HepG2 (cell line): ENCODE results near the gene RBM19. TPM values are rescaled to one million over a fixed set of nuclear protein-coding genes. Genes with fewer than 3 reads are reported as not detected.

ENCODE experiments used
- AKNA ChIP-seq: sonication (generic); formaldehyde crosslinking; IDR thresholded peaks from 2 replicates; pipeline ENCODE4 v1.4.0; 2020; ENCODE audit warnings: missing genetic modification reagents, borderline replicate concordance
- ARID5B ChIP-seq: IDR thresholded peaks from 2 replicates; pipeline ENCODE4 v1.4.0; 2020; ENCODE audit warnings: mild to moderate bottlenecking, missing genetic modification reagents
- FOSL2 ChIP-seq: sonication (generic); formaldehyde crosslinking; IDR thresholded peaks from 2 replicates; pipeline ENCODE4 v1.4.0; 2020; ENCODE audit warnings: missing genetic modification reagents
- NR2F6 ChIP-seq, 2 experiments: IDR thresholded peaks; 2 replicates each; pipeline ENCODE4 v1.6.1; 2016; ENCODE audit warnings: antibody characterized with exemption in 1 of 2, mild to moderate bottlenecking in 1 of 2
- RFXAP ChIP-seq: sonication (generic); formaldehyde crosslinking; IDR thresholded peaks from 2 replicates; pipeline ENCODE4 v1.4.0; 2020; ENCODE audit warnings: missing genetic modification reagents, borderline replicate concordance
- SKI ChIP-seq: fragments of 450-650 bp; IDR thresholded peaks from one replicate; pipeline ENCODE4 v1.6.1; 2018; ENCODE audit warnings: mild to moderate bottlenecking; ENCODE audit not compliant: partially characterized antibody
- ZBTB37 ChIP-seq: sonication (generic); formaldehyde crosslinking; IDR thresholded peaks from 2 replicates; pipeline ENCODE4 v1.4.0; 2020; ENCODE audit warnings: mild to moderate bottlenecking, missing genetic modification reagents
- ZSCAN25 ChIP-seq: sonication (generic); formaldehyde crosslinking; IDR thresholded peaks from 2 replicates; pipeline ENCODE4 v1.8.0; 2022; ENCODE audit warnings: mild to moderate bottlenecking, missing genetic modification reagents
- polyA plus RNA-seq, 8 experiments: library from polyadenylated mRNA; depleted of rRNA in 3 of 8; stranded (reverse) in 7 of 8; unstranded in 1 of 8; fragments of >200 nt; fragmentation: Illumina TruSeq in 4 of 8; extraction: Trizol in 4 of 8; gene quantifications; 2 replicates each; pipeline versions ENCODE4 v1.2.1 to v1.2.3, GENCODE V29; 2011 to 2016; ENCODE audit warnings: low read depth in 4 of 8, missing spikeins in 1 of 8, mixed read lengths in 1 of 8; ENCODE audit not compliant: insufficient read depth in 1 of 8
- total RNA-seq, 5 experiments: library from RNA; depleted of rRNA; stranded (reverse); fragments of >200 nt; fragmentation: Illumina TruSeq; extraction: Trizol; gene quantifications; 2 replicates each; pipeline ENCODE4 v1.2.3, GENCODE V29; 2016; ENCODE audit warnings: low read depth in 1 of 5

RBM19 gene
- total and polyA plus RNA-seq, 2 of the 13 experiments (the other 11 are each of a cell fraction or from before 2014, with no cell fraction given), result 19.3 to 32.2 TPM

GRCh38 chr12:113815031-113815430 is 151.1 kb downstream of the RBM19 start (continued):
- TF ChIP-seq AKNA (CRISPR knock-in tag) (no peak), ZBTB37 (CRISPR knock-in tag) (no peak), NR2F6 (IDR thresholded peaks at IDR 0.05) (0 out of 2 replicates have a peak, but pooled peaks have one; percentile 36), NR2F6 (CRISPR knock-in tag; IDR thresholded peaks at IDR 0.05) (peak; percentile 63; the same call in 1 of the 2 replicates), SKI (peak; percentile 11), ZSCAN25 (CRISPR knock-in tag) (peak; percentile 92), ARID5B (CRISPR knock-in tag) (0 out of 2 replicates have a peak, but pooled peaks have one; percentile 17), RFXAP (CRISPR knock-in tag) (no peak), FOSL2 (CRISPR knock-in tag) (peak; percentile 72)
